ENCODE results near the gene KMT5C.

Gene KMT5C

DNA sequence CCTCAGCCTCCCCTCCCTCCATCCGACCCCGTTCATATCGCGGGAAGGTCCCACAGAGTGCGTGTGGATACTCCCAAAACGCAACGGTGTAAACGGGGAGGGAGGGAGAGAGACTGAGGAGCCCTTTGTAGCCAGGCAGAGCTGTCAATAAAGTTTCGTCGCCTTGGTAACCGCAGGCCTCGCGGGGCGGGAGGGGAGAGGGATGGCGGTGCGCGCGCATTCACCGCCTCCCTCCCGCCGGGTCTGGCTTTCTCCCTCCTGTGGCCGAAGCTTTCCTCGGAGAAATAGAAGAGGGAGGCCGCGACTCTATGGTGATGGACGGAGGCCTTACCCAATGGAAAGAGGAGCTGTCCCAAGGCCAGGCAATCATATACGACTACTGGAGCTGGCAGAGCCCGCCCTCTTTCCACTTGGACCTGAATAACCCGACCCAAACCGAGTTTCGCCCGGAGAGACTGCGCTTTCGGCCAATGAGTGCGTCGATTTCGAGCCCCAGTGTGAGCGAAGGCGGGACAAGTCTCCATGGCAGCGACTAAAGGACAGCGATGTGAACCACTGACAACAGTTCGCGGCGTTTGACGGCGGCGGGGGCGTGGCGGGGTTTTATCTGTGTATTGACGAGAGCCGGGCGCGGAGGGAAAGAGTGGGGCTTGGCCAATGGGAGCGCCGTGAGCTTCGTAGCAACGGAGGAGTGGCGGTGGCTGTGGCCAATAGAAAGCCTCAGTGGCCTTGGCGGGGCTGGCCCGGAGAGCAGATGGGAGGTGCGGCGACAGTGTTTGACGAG, at the start of gene KMT5C:
TSS of gene KMT5C (plus strand) at position 772 of the 784 bp plus-strand sequence. CDS start 2,061 bp downstream, outside the sequence.
- peak; percentile 100 for DNase-seq

DNA sequence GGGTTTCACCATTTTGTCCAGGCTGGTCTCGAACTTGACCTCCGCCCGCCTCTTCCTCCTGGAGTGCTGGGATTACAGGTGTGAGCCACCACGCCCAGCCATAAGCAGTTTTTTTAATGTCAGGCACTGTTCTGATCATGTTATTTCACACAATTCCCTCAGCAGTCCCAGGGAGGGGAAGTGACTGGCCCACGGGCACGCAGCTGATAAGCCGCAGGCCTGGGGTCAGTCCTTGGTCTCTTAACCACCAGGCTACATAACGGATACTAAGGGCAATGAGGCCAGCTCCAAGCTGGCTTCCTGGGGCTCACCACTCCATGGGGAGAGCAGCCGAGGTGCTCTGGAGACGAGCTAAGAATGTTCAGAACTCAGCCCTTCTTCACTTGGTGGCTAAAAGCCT, 42.4 kb upstream of the KMT5C start:
- DNase-seq: no peak

DNA sequence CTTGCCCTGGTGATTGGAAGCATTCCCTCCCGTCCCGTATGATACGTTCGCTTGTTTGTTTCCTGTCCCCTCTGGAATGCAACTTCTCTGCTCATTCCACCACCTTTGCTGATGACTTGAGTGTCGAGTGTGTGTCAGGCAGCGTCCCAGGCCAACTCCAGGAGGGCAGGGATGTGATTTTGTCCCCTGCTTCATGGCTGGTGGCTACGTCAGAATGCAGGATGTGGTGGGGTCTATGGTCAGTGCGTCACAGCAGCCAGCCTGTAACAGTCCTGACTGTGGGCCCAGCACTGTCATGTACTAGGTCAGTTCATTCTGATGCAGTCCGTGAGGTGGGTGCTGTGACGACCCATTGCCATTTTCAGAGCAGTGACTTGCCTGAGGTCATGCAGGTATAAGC, 39.7 kb upstream of the KMT5C start:
- no peak for DNase-seq

DNA sequence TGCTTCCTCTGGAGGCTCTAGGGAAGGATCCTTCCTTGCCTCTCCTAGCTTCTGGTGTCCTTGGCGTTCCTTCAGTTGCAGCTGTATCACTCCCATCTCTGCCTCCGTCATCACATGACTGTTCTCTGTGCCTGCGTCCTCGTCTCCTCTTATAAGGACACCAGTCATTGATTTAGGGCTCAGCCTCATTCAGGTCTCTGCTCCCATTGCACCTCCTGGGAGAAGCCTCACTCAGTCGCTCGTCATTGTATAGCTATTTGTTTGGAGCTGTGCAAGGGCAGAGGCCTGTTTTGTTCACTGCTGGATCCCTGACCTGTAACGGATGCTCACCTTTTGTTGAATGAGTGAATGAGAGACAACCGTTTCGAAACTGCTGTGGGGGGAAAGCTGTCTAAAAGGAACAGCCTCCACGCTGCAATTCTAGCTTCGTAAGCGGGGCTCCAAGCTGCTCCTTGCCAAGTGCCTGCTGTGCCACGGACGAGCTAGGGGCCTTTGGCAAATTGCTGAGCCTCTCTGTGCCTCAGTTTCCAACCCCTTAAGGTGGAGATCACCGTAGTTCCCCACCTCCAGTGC, 38.7 kb upstream of the KMT5C start:
- DNase-seq: no peak

DNA sequence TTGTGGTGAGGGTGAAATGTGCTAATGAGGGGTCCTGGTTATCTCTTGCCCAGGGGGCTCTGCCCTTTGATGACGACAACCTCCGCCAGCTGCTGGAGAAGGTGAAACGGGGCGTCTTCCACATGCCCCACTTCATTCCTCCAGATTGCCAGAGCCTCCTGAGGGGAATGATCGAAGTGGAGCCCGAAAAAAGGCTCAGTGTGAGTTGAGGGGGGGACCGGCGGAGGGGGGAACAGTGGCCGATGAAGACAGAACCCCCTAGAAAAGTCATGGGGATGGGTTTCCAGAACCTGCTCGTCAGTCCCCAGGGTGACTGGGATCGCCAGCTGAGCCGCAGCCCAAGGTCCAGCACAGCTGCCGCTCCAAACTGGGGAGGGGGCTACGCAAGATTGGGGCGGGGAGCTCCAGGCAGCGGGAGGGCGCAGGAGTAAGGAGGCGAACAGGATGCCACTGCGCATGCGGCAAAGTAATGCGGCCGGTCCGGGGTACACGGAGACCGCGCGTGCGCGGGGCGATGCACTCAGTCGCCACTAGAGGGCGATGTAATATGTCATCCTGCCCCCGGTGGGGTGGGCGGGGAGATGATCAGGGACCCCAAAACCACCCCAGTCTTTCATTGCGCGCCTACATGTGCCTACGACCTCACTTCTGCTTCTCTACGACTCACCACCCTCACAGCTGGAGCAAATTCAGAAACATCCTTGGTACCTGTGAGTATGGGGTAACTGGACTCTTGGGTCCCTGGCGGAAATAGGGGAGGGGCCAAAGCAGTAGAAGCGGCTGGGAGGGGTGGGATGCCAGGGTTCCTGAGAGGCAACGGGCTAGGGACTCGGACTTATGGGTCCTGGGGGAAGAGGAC, 38.0 kb upstream of the KMT5C start:
- peak; percentile 92 to 95 for DNase-seq

DNA sequence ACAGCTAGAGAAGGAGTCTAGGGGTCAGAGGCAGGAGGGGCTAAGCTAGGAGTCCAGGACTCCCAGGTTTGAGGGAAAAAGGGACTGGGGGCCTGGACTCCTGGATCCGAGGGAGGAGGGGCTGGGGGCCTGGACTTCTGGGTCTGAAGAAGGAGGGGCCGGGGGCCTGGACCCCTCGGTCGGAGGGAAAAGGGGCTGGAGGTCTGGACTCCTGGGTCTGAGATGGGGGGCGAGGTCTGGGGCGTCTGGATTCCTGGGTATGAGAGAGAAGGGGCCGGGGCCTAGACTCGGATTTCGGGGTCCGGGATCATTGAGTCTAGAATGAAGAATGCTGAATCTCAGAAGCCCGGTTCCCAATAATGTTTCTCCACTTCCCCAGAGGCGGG, 37.4 kb upstream of the KMT5C start:
- DNase-seq: no peak

DNA sequence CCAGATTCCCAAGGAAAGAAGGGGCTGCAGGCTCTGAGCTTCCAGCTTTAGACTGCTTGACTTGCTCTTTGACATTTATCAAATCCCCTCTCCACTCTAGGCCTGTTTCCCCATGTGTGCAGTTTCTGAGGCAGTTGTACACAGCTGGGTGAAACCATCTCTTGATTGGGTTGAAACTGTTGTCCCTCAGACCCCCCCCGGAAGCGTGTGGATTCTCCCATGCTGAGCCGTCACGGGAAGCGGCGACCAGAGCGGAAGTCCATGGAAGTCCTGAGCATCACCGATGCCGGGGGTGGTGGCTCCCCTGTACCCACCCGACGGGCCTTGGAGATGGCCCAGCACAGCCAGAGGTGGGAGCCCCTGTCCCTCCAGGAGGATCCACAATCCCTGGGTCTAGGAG, 36.2 kb upstream of the KMT5C start:
- no peak for DNase-seq

DNA sequence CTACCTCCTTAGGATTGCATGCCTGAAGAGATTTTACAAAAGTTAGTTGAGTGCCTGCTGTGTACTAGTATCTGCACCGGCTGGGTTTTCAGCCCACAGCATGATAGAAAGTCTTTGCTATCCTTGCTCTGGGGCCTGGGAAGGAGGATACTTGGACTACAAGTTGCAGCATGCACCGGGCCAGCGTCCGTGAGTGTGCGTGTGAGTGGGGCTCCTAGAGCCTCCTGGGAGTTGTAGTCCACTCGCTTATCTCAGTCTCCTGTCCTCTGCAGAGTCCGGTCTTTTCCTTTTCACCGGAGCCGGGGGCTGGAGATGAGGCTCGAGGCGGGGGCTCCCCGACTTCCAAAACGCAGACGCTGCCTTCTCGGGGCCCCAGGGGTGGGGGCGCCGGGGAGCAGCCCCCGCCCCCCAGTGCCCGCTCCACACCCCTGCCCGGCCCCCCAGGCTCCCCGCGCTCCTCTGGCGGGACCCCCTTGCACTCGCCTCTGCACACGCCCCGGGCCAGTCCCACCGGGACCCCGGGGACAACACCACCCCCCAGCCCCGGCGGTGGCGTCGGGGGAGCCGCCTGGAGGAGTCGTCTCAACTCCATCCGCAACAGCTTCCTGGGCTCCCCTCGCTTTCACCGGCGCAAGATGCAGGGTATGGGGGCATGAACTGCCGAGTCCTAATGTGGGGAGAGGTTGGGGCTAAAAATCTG, 35.2 kb upstream of the KMT5C start:
- DNase-seq: no peak

DNA sequence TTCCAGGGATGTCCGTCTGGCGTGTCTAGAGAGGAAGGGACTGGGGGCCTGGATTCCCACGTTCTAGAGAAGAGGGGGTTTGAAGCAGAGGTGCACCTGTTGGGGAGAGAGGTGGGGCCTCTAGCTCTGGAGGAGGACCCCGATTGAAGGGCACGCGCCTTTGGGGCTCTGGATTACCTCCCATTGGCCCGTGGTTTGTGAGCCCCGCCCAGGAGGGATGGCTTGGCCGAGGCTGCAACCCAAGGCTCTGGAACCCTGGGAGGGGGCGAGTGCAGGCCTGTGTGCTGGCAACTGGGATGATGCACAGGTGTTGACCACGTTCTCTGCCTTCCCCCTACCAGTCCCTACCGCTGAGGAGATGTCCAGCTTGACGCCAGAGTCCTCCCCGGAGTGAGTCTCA, 34.7 kb upstream of the KMT5C start:
- DNase-seq: no peak

DNA sequence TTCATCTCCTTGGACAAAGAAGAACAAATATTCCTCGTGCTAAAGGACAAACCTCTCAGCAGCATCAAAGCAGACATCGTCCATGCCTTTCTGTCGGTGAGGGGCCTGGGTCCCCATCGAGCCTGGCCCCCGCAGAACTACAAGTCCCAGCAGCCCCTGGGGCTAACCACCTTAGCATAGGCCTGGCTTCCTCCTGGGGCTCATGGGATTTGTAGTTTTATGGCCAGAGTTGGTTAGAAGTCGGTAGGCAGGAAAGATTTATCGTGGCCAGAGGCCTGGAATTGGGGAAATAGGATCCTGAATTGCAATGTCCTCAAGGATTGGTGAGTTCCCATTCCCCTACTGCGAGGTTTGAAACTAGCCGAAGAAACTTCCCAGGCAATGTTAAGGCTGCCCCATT, 34.2 kb upstream of the KMT5C start:
- DNase-seq: peak; percentile 39 to 47

DNA sequence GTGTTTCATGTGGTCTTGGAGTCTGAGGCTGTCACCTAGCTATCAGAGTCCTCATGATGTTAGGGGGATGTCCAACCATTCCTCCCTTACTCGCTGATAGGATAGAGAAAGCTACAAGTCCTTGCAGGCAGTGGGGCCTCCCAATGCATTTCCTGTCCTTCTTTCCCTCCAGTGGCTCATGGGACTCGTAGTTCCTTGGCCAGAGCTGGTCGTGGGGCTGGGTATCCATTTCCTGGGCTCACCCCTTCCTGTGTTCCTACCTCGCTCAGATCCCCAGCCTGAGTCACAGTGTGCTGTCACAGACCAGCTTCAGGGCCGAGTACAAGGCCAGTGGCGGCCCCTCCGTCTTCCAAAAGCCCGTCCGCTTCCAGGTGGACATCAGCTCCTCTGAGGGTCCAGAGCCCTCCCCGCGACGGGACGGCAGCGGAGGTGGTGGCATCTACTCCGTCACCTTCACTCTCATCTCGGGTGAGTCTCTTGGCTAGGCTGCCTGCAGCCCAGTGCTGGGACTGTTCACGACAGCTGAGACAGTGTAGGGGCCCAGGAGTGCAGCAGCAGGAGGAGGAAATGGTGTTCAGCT, 33.6 kb upstream of the KMT5C start:
- no peak for DNase-seq

DNA sequence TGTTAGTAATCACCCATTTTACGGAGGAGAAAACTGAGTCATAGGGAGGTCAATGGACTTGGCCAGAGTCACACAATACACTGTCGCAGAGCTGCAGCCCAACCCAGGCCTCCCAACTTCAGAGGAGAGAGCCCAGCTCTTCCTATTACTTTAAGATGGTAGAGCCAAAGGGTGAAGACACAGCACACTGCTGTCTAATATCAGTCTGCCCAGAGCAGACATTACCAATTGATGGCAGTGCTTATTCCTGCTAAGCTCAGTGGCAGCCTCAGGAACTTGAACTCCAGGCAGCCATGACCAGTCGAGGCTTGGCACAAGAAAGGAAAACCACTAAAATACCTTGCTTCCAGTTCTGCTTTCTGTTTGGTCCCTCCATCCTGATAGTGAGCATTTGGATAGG, 33.0 kb upstream of the KMT5C start:
- DNase-seq: no peak

DNA sequence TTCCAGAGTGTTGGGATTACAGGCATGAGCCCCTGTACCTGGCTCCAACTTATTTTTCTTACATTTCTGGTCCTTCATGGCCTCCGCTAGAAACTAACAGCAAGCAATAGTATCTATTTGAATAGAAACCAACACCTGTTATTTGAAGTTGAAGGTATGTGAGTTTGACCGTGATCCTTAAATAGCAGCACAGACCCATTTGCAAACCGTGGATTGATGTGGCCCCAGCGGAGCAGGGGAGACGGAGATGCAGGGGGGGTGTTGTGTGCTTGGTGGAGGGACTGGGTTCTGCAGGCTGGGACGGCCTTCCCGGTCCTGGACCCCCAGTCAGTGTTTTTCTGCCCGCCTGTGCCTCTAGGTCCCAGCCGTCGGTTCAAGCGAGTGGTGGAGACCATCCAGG, 31.4 kb upstream of the KMT5C start:
- no peak for DNase-seq

DNA sequence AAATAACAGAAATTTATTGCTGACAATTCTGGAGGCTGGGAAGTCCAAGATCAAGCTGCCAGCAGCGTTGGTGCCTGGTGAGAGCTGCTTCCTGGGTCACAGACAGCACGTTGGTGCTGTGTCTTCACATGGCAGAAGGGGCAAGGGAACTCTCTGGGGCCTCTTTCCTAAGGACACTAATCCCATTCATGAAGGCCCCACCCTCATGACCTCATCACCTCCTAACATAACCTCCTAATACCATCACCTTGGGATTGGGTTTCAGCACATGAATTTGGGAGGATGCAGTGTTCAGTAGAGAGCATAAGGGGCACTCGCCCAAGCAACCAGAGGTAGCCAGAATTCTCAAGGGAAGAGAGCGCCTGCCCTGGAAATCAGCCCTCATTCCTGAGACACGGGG, 30.2 kb upstream of the KMT5C start:
- no peak for DNase-seq

DNA sequence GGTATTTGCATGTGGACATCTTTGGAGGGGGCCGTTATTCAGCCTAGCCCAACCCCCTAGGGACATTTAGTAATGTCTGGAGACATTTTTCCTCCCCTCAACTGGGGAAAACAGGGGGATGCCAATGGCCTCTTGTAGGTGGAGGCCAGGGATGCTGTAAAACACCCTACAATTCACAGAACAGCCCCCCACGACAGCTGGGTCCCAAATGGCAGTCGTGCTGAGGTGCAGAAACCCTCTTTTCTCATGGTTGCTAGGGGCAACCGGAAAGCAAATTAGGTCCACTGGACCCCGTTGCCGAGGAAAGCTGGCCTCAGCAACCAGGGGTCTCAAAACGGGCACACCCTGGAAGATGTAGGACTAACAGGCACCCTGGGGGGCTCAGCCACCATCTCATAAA, 29.2 kb upstream of the KMT5C start:
- no peak for DNase-seq

DNA sequence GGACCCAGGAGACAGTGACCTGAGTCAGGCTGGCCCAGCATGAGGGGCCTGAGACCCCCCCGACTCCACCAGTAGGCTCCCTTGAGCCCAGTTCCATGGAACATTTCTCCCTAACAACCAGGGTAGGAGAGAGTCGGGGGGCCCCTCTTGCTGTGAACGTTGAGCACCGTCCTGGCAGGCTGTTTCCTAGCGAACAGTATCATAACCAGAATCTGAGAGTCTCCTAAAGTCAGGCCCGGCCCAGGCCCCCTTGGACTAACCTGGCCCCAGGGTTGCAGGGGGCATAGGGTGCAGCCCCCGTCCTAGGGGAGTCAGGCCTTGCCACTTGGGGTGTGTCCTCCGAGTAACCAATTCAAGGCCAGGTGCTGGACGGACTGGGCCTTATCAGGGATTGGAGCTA, 28.3 kb upstream of the KMT5C start:
- no peak for DNase-seq

DNA sequence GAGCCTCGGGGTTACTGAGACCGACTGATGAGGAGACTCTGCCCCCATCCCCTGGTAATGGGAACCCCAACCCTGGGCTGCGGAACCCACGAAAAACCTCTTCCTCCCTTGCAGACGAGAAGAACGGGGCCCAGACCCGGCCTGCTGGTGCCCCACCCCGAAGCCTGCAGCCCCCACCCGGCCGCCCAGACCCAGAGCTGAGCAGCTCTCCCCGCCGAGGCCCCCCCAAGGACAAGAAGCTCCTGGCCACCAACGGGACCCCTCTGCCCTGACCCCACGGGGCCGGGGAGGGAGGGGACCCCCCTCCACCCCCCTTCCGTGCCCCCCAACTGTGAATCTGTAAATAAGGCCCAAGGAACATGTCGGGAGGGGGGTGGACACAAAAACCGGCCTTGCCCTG, 27.9 kb upstream of the KMT5C start:
- DNase-seq: no peak

DNA sequence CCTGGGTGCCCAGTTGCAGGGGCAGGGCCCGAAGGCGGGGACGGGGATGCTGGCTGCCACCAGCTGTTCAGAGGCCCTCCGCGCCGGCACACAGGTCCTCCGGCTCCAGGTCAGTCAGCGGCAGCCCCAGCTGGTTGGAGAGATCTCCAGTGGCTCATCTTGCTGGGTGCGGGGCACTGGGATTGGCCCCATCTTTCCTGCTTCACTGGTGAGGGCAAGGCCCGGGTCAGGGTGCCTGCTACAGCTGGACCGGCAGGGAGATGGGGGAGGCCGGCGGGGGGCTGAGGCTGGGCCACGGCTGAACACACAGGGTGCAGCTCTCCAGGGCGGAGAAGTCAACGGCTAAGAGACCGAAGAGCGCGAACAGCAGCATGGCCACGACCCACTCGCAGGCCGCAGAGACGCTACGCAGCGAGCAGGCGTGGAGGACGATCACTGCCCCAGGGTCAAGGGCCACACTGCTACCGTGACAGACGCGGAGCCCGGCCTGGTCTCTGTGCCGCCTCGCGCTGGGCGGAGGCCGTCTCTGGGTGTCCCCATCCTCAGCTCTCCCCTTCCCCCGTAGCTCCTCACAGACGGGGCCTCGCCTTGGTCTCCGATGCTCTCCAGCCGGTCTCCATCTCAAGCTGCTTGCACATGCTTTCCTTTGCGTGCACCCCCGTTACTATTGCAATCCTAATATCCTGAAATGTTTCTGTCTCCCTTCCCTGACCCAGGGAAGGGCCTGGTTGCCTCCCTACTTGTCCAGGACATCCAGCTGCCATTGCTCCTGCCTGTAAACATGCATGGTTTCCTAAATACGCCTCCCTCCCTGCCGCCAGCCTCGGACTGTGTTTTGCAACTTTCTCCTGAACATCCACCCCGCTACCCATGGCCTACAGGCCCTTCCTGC, 26.8 kb upstream of the KMT5C start:
- no peak for DNase-seq

DNA sequence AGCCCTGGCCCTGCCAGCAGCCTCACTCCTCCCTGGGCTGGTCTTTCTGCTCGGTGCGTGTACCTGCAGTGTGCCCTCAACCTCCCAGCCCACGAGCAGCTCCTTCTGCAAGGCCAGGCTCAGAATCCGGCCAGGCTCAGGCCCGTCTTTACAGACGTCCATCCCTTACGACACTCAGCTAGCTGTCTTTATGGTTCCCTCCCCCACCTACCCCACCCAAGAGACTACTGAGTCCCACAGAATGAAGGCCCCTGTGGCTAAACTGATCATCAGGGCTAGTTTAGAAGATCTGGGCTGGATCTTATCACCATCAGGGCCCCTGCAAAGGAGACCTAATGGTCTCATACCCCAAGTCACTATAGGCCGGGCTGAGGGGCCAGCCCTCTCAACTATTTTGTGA, 25.3 kb upstream of the KMT5C start:
- DNase-seq: no peak

DNA sequence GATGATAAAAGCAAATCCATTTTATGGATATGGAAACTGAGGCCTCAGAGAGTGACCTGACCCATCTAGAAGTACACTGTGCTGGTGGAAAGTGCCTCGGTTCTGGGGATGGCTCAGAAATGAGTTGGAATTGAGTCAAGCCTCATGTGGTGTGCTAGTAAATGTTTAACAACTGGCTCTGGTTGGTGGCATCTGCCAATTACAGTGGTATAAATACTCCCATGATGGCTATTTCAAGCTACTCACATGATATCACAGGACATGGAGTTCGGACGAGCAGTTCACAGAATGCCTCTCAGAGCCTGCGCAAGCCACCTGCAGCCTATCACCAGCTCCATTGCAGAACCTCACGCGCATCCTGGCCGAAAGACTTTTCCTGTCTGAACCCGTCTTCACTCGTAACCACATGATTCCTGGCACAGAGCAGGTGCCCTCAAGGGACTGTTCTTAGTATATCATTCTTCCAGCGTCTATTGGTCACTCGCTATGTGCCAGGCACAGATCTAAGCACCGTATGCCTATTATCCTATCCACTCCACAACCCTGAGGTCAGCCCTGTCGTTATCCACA, 23.6 kb upstream of the KMT5C start:
- no peak for DNase-seq

DNA sequence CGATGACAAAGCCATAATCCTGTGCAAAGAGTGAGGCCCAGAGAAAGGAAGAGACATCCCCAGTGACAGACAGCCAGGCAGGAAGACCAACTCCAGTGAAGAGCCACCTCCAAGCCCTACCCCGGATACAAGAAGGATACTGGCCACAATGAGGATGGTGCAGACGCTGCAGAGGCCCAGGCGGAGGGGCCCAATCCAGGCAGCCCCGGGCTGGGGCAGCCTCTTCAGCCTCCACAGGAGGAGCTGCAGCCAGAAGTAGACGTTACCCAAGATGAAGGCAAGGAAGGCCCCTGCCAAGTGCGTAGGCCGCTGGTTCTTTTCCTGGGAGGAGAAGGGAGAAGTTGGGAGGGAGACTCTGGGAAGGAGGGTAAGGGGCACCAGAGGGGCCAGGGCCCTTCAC, 23.0 kb upstream of the KMT5C start:
- no peak for DNase-seq

DNA sequence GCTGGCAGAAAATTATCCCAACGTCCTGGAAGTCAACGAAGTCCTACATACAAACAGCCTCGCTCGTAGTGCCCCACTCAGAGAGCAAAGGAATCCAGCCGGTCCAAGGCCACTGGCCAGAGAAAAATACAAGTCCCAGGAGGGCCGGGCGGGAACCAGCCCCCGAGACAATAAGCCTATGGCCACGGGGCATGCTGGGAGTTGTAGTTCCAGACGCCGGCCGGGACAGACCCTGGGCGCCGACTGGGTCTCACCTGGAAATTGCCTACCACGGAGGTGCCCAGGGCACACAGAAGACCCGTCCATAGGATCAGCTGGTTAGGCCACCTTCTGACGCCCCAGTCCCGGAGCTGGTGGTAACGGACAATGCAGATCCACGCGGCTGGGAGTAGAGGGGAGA, 19.9 kb upstream of the KMT5C start:
- no peak for DNase-seq

Measured in activated CD4-positive, alpha-beta T cell treated with anti-CD3 and anti-CD28 coated beads, Interleukin-2, amount 50 U/mL, for 4 hours (primary cell).